ENCODE data around the gene TAF4. TPM values are rescaled to one million over a fixed set of nuclear protein-coding genes. Genes with fewer than 3 reads are reported as not detected.

The TAF4 gene
- total RNA-seq, 2 experiments from 2014 or later, result 18.0 to 20.0 TPM

DNA sequence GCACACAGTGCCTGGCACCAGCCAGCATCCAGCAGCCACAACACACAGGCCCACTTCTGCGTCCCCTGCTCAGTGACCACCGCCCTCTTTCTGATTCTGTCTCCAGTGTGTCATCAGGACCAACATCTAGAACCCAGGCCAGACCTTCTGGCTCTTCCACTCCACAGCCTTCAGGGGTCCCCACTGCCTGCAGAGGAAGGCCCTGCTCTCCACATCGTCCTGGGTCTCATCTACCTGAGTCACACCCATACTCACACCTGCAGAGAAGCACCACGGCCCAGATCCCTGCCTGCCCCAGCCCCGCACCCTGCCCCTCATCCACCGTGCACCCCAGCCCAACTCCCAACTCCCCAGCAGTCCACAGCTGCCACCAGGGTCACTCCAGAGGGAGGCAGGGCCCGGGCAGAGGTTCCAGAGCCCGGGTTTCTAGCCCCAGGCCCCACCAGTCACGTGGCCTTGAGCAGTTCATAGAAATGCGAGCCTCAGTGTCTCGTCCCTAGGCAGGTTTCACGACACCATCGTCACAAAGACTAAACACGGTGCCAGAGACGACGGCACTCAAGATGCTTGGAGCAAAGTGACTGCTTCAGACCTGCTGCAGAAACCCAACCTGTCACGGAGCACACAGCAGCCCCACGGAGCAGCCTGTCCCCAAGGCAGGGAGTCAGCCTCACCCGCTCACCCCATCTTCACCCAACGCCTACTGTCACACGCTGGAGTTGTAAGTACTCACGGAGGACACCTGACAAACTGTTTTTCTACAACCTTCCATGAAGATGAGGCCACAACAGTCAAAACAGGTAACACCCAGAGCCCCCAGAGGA, 16.1 kb downstream of the TAF4 start:
- Mint-ChIP-seq H3K27ac (no peak overlapping the region), H3K4me1 (peaks cover 5% of the 10 kb centered on the region), H3K27me3 (no peaks in the 10 kb centered on the region), H3K4me3 (no peak overlapping the region), H3K36me3 (ENCODE audit: low read depth) (no peaks in the 10 kb centered on the region), H3K9me3 (no peaks in the 10 kb centered on the region)
- CTCF ChIA-PET, result no interaction called here
- POLR2A ChIA-PET, result no interaction called here
- no peak for DNase-seq

DNA sequence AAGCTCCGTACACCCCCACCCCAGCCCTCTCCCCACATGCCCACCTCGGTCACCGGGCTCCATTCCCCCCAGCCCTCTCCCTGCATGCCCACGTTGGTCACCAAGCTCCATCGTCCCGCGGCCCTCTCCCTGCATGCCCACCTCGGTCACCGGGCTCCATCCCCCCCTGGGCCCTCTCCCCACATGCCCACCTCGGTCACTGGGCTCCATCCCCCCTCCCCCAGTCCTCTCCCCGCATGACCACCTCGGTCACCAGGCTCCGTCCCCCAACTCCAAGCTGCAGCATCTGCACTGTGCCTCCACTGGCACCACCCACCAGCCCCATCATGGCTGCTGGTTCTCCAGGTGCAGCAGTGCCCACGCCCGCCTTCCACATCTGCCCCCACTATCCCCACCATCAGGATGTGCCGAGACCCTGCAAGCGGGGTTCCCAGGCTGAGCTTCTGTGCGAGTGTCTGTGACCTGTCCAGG, 16.8 kb downstream of the TAF4 start:
- H3K27me3 Mint-ChIP-seq, result no peaks in the 10 kb centered on the region
- H3K4me1 Mint-ChIP-seq, result peaks cover 5% of the 10 kb centered on the region
- no peaks in the 10 kb centered on the region for H3K36me3 Mint-ChIP-seq (ENCODE audit: low read depth)
- CTCF ChIA-PET, result no interaction called here
- H3K4me3 Mint-ChIP-seq, result no peak overlapping the region
- no peak for DNase-seq
- H3K9me3 Mint-ChIP-seq, result no peaks in the 10 kb centered on the region
- no peak overlapping the region for H3K27ac Mint-ChIP-seq
- POLR2A ChIA-PET, result no interaction called here

DNA sequence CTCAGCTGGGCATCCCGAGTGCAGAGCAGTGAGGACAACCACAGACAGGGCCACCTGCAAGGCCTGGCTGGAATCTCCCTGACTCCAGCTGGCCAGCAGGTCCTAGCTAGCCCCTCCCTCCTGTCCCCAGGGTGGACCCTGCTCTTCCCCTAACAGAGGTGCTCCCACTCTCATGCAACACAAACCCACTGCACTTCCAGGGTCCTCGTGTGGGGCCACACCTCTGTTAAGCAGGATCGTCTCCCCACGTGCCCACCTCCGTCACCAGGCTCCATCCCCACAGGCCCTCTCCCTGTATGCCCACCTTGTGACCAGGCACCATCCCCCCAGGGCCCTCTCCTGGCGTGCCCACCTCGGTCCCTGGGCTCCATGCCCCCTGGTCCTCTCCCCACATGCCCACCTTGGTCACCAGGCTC, 17.3 kb downstream of the TAF4 start:
- Mint-ChIP-seq H3K36me3 (ENCODE audit: low read depth) (no peaks in the 10 kb centered on the region), H3K27ac (no peak overlapping the region)

DNA sequence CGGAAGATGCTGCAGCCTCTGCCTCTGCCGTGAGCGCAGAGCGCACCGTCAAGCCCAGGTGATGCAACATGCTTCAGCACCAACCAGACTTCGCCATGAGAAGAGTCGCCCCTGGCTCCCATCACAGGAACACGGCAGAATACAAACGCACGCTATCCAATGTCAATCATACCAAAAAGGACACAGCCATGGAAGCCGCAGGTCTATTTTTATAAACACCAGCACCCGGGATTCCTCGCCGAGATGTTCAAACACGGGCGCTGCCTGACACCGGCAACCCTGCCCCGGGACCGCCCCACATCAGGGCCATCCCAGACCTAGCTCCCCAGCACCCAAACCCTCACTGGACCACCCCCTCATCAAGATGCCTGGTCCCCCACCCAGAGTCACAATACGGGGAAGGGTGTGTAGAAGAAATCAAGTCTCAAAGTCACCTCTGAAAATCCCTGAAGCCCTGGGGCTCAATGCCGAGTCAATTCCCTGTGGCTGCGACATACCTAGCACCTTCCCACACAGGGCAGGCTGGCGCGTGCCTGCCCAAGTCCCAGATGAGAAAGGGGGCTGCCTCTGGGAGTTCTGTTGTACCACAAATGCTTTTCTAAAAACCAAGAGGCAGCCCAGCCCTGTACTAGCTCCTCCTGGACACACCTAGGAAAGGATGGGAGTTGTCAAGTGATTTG, 17.9 kb downstream of the TAF4 start:
- H3K27ac Mint-ChIP-seq, result no peak overlapping the region
- POLR2A ChIA-PET, result no interaction called here
- H3K9me3 Mint-ChIP-seq, result no peaks in the 10 kb centered on the region
- H3K4me3 Mint-ChIP-seq, result no peak overlapping the region
- CTCF ChIA-PET, result interaction anchor here (0.6 kb wide), 1 partner anchor 89 kb away, joined by 3 read pairs; no protein-coding TSS in a partner anchor
- H3K36me3 Mint-ChIP-seq (ENCODE audit: low read depth), result no peaks in the 10 kb centered on the region
- H3K4me1 Mint-ChIP-seq, result peaks cover 5% of the 10 kb centered on the region
- DNase-seq, result no peak
- no peaks in the 10 kb centered on the region for H3K27me3 Mint-ChIP-seq

More for the DNA sequence above, 17.3 kb downstream of the TAF4 start:
- POLR2A ChIA-PET, result no interaction called here
- no peak for DNase-seq
- peaks cover 5% of the 10 kb centered on the region for H3K4me1 Mint-ChIP-seq
- no peaks in the 10 kb centered on the region for H3K9me3 Mint-ChIP-seq
- CTCF ChIA-PET, result interaction anchor here (0.6 kb wide), 1 partner anchor 88 kb away, joined by 3 read pairs; no protein-coding TSS in a partner anchor
- H3K4me3 Mint-ChIP-seq, result no peak overlapping the region
- H3K27me3 Mint-ChIP-seq, result no peaks in the 10 kb centered on the region

DNA sequence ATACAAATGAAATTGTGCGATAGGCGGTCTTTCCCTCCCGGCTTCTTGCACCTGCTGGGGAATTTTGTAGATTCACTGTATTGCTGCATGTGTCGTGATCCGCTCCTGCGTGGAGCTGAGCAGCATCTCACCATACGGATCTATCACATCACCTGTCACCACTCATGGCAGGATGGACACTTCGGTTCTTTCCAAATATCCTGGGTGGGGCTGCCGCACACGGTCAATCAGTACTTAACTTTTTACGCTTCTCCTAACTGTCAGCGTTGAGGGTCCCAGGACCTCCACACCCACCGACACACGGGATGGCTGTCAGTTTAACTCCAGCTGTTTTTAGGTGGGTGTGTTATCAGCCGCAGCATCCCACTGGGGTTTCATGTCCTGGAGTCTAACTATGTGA, 19.2 kb downstream of the TAF4 start:
- no peak for DNase-seq
- Mint-ChIP-seq H3K36me3 (ENCODE audit: low read depth) (no peaks in the 10 kb centered on the region), H3K27me3 (no peaks in the 10 kb centered on the region), H3K9me3 (no peaks in the 10 kb centered on the region), H3K4me3 (no peak overlapping the region), H3K27ac (no peak overlapping the region), H3K4me1 (peaks cover 5% of the 10 kb centered on the region)
- ChIA-PET CTCF (no interaction called here), POLR2A (no interaction called here)

DNA sequence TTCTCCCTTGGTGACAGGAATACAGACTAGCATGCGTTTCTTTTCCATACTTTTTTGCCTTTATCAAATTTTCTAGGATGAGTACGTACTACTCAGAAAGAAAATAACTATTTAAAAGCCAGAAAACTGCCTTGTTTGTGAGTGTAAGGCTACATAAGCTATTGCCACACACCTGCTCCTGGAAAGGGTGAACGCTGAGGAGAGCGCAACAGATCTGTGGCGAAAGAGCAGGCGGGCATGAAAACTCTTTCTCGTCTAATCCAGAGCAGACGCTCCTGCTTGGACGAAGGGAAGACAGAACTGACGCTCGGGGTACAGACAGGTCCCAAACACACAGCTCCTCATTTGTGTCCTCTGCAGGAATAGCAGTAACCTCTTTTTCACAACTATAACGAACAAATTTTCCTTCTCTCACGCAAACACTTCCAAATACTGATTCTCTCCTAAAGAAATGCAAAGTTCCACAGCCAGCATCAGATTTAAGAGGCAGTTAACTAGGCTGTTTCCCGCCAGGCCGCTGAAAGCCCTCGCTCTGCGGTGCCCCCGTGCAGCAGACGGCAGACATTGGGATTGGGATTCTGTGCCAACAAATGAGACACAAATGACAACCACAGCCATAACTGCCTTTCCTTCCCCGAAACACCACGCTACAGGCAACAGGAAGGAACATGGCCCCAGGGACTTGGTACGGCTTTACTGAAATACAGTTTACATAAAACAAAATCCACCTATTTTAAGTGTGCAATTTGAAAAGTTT, 20.0 kb downstream of the TAF4 start:
- Mint-ChIP-seq H3K27me3 (no peaks in the 10 kb centered on the region), H3K4me1 (peaks cover 5% of the 10 kb centered on the region), H3K36me3 (ENCODE audit: low read depth) (no peaks in the 10 kb centered on the region), H3K9me3 (no peaks in the 10 kb centered on the region), H3K27ac (no peak overlapping the region), H3K4me3 (no peak overlapping the region)
- ChIA-PET POLR2A (no interaction called here), CTCF (no interaction called here)
- no peak for DNase-seq

DNA sequence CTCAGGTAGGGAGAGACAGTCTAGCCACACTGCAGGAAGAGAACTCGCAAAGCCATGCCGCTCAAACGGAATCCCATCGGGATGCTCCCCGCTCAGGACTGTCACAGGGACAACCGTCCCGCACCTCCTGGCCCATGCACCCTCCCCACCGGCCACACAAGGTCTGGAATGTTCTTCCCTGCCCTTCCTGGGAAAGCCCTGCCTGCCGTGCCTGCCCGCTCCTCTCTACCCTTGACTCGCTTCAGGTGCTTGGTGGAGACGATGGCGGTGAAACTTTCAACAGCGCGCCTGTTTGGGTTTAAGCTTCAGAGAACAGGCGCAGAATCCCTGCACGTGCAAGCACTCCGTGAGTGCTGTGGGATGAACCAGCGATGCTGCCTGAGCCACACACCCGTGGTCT, 20.6 kb downstream of the TAF4 start:
- no peaks in the 10 kb centered on the region for H3K9me3 Mint-ChIP-seq
- ChIA-PET POLR2A (no interaction called here), CTCF (no interaction called here)
- DNase-seq, result no peak
- H3K4me1 Mint-ChIP-seq, result no peaks in the 10 kb centered on the region
- H3K27me3 Mint-ChIP-seq, result no peaks in the 10 kb centered on the region
- H3K4me3 Mint-ChIP-seq, result no peak overlapping the region
- no peak overlapping the region for H3K27ac Mint-ChIP-seq
- H3K36me3 Mint-ChIP-seq (ENCODE audit: low read depth), result no peaks in the 10 kb centered on the region

DNA sequence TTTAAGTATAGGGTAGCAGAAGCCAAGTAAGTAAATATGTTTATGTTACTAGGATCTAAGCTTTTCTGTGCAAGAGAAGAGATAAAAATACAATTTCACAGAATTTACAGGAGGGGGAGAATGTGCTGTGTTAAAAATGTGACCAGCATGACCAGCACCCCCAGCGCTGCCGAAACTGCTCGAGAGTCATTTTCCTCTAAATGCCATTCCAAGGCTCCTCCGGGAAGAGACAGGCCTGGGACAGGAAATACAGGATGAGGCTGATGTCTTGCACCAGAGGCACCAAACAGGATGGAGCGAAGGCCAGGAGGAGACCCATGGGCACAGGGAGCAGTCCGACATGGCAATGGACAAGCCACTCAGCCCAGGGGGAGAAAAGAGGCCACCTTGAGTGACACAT, 21.1 kb downstream of the TAF4 start:
- Mint-ChIP-seq H3K36me3 (ENCODE audit: low read depth) (no peaks in the 10 kb centered on the region), H3K4me3 (no peak overlapping the region), H3K4me1 (peaks cover 3% of the 10 kb centered on the region), H3K27ac (no peak overlapping the region), H3K27me3 (no peaks in the 10 kb centered on the region), H3K9me3 (no peaks in the 10 kb centered on the region)
- DNase-seq, result no peak
- CTCF ChIA-PET, result no interaction called here
- POLR2A ChIA-PET, result no interaction called here

DNA sequence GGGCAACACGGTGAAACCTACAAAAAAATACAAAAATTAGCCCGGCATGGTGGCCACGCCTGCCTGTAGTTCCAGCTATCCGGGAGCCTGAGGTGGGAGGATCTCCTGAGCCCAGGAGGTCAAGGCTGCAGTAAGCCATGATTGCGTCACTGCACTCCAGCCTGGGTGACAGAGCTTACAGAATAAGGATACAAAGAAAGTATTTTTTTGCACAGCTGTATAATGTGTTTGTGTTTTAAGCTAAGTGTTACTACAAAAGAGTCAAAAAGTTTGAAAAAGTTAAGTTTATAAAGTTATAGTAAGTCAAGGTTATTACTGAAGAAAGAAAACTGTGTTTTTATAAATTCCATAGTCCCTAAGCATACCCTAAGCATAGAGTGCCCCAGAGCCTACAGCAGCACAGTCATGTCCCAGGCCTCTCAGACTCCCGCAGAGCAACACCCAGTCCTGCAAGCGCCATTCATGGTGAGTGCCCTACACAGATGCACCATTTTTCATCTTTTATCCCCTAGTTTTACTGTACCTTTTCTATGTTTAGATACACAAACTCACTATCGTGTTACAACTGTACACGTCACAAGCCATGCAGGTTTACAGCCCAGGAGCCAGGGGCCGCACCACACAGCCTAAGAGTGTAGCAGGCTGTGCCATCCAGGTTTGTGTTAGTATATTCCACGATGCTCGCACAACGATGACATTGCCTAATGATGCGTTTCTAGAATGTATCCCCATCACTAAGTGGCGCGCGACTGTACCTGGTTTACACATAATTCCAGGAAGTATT, 22.4 kb downstream of the TAF4 start:
- CTCF ChIA-PET, result no interaction called here
- POLR2A ChIA-PET, result no interaction called here
- no peaks in the 10 kb centered on the region for H3K27me3 Mint-ChIP-seq

DNA sequence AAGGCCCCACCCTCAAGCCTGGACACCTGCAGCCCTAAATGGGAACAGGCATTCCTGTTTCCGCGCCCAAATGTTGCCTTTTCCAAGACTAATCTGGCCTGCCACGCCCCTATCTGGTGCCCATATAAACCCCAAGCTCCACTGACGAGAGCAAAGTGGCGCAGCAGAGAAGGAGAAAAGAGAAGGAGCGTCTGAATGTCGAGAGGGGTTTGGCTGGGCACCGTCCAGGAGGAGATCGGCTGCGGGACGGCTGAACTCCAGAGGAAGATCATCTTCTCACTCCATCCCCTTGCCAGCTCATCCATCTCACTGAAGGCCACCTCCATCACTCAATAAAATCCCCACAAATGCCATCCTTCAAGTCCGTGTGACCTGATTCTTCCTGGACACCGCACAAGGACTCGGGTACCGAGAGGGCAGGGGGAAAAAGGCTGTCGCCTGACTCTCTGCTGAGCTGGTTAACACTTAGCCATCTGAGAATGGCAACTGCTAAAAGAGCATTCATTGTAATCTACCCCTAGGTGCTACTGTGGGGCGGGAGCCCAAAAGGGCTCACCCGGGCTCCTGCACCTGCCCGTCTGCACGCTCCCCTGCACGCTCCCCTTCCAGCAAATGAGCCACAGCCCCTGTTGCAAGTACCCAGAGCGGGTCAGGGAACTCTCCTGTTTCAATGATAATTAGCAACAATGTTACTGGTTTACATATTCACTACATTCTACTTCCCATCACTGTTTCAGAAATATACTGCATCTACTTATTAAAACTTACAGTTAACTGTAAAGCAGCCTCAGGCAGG, 23.5 kb downstream of the TAF4 start:
- DNase-seq, result no peak
- Mint-ChIP-seq H3K4me3 (no peak overlapping the region), H3K36me3 (ENCODE audit: low read depth) (peaks cover 3% of the 10 kb centered on the region), H3K9me3 (peaks cover 2% of the 10 kb centered on the region), H3K27ac (no peak overlapping the region), H3K4me1 (peaks cover 5% of the 10 kb centered on the region), H3K27me3 (no peaks in the 10 kb centered on the region)
- POLR2A ChIA-PET, result interaction anchor here (1.8 kb wide), 1 partner anchor 24 kb away, joined by 7 read pairs; the partner anchor contains the start of gene TAF4
- CTCF ChIA-PET, result no interaction called here

More for the DNA sequence above, 22.4 kb downstream of the TAF4 start:
- H3K36me3 Mint-ChIP-seq (ENCODE audit: low read depth), result no peaks in the 10 kb centered on the region
- no peak overlapping the region for H3K4me3 Mint-ChIP-seq
- no peak overlapping the region for H3K27ac Mint-ChIP-seq
- no peaks in the 10 kb centered on the region for H3K9me3 Mint-ChIP-seq
- H3K4me1 Mint-ChIP-seq, result peaks cover 5% of the 10 kb centered on the region
- DNase-seq, result no peak

DNA sequence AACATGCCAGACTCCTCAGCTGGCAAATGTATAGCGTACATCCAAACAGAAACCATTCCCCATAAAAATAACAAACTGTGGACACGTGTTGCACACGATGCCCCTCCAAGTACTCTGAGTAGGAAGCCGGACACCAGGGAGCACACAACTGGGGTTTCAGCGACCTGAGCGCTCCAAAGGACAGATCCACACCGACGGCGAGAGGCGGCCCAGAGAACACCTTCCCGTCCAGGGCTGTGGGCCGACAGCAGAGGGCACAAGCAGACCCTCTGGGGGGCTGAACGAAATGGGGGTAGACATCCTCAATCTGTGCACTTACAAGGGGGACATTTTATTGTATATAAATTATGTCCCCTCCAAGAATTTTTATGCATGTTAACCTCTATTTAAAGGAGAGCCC, 24.7 kb downstream of the TAF4 start:
- peaks cover 5% of the 10 kb centered on the region for H3K4me1 Mint-ChIP-seq
- H3K27ac Mint-ChIP-seq, result no peak overlapping the region
- POLR2A ChIA-PET, result interaction anchor here (1.8 kb wide), 1 partner anchor 25 kb away, joined by 7 read pairs; the partner anchor contains the start of gene TAF4
- H3K9me3 Mint-ChIP-seq, result peaks cover 2% of the 10 kb centered on the region
- CTCF ChIA-PET, result interaction anchor here (0.8 kb wide), 1 partner anchor 30 kb away, joined by 3 read pairs; no protein-coding TSS in a partner anchor
- H3K27me3 Mint-ChIP-seq, result no peaks in the 10 kb centered on the region
- DNase-seq, result no peak
- no peak overlapping the region for H3K4me3 Mint-ChIP-seq
- peaks cover 6% of the 10 kb centered on the region for H3K36me3 Mint-ChIP-seq (ENCODE audit: low read depth)

DNA sequence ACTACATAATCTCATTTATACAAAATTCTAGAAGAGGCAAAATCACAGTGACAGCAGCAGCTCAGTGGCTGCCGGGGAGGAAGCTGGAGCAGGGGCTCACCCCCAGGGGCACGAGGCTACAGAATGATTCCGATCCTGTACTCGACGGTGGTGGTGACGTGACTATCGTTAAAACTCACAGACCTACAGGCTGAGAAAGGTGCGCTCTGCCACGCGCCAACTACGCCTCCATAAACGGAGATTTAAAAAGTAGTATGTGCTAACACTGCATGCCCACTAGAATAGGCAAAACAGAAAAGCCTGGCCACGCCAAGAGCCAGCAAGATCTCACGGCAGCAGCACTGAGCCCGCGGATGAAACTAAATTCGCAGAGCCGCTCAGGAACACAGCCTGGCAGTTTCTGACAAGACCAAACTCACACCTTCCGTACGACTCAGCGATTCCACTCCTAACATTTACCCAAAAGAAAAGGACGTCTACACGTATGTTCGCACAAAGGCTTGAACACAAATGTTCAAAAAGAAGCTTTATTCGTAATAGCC, 25.2 kb downstream of the TAF4 start:
- ChIA-PET CTCF (interaction anchor here (0.8 kb wide), 1 partner anchor 29 kb away, joined by 3 read pairs; no protein-coding TSS in a partner anchor), POLR2A (no interaction called here)
- DNase-seq, result no peak
- Mint-ChIP-seq H3K4me3 (no peak overlapping the region), H3K27ac (no peak overlapping the region), H3K27me3 (no peaks in the 10 kb centered on the region), H3K4me1 (peaks cover 5% of the 10 kb centered on the region), H3K9me3 (peaks cover 3% of the 10 kb centered on the region), H3K36me3 (ENCODE audit: low read depth) (peaks cover 6% of the 10 kb centered on the region)
